B cell (primary cell): Measurements from ENCODE around the gene WNT3A. TPM values are rescaled to one million over a fixed set of nuclear protein-coding genes. Genes with fewer than 3 reads are reported as not detected.

Experiments used
- ATAC-seq: fragments of 200-7000 bp; cut with Tn5 transposase; one replicate; pipeline ENCODE4 v1.10.0; 2021; ENCODE audit warnings: low read depth, mild to moderate bottlenecking, moderate number of reproducible peaks, moderate library complexity
- CTCF ChIA-PET: fragments of 350-600 bp; sonication (Branson Sonifier 250); formaldehyde crosslinking; loops from one replicate; lab custom pipeline; 2021; ENCODE audit warnings: antibody characterized with exemption, inconsistent platforms; lab: Charles Lee
- POLR2A ChIA-PET: fragments of 350-600 bp; sonication (Branson Sonifier 250); formaldehyde crosslinking; loops from one replicate; lab custom pipeline; 2021; ENCODE audit warnings: antibody characterized with exemption; lab: Charles Lee
- DNase-seq: peaks from one replicate; pipeline ENCODE4 v3.0.0; 2013
- H2AFZ ChIP-seq: 2 replicates; pipeline ENCODE4 v1.6.1; 2012; ENCODE audit warnings: mild to moderate bottlenecking, low read depth, low read length; ENCODE audit not compliant: insufficient read depth, poor library complexity, severe bottlenecking
- H3K27ac ChIP-seq, 2 donors: 1 replicate in 1 of 2; 2 replicates in 1 of 2; pipeline ENCODE4 v1.5.1; 2012 to 2013; ENCODE audit warnings: low read length in 2 of 2, mild to moderate bottlenecking in 2 of 2, moderate library complexity in 1 of 2
- H3K27me3 ChIP-seq, 4 experiments: fragments of 200-600 bp in 1 of 4; sonication (generic) in 1 of 4; replicated peaks in 1 of 4; 1 replicate in 2 of 4; 2 replicates in 2 of 4; pipeline versions ENCODE4 v1.6.1 to v1.7.0; 2013 to 2016; ENCODE audit warnings: low read length in 3 of 4, mild to moderate bottlenecking in 2 of 4, mixed read lengths in 1 of 4, moderate library complexity in 1 of 4; ENCODE audit not compliant: insufficient read depth in 4 of 4, control insufficient read depth in 3 of 4; ENCODE audit errors: control extremely low read depth in 1 of 4
- H3K36me3 ChIP-seq, 2 experiments: replicated peaks in 1 of 2; 1 replicate in 1 of 2; 2 replicates in 1 of 2; pipeline versions ENCODE4 v1.6.1 to v1.7.1; 2013; ENCODE audit warnings: low read length in 1 of 2; ENCODE audit not compliant: insufficient read depth in 2 of 2, control insufficient read depth in 1 of 2; ENCODE audit errors: control extremely low read depth in 1 of 2, extremely low read depth in 1 of 2
- H3K4me1 ChIP-seq, 2 donors: fragments of 200-600 bp in 1 of 2; sonication (generic) in 1 of 2; 1 replicate in 1 of 2; 2 replicates in 1 of 2; pipeline versions ENCODE4 v1.5.1 to v1.6.1; 2013 to 2017; ENCODE audit warnings: low read length in 2 of 2; ENCODE audit not compliant: control insufficient read depth in 2 of 2, insufficient read depth in 2 of 2
- H3K4me2 ChIP-seq: replicated peaks from 2 replicates; pipeline ENCODE3; 2012; ENCODE audit warnings: mild to moderate bottlenecking, low read depth, low read length; ENCODE audit not compliant: poor library complexity, severe bottlenecking
- H3K4me3 ChIP-seq, 5 experiments: fragments of 200-600 bp in 1 of 5; sonication (generic) in 1 of 5; 1 replicate in 3 of 5; 2 replicates in 2 of 5; pipeline versions ENCODE4 v1.5.1 to v1.7.0; 2011 to 2016; ENCODE audit warnings: low read length in 4 of 5, mild to moderate bottlenecking in 4 of 5, low read depth in 2 of 5, control low read depth in 1 of 5, moderate library complexity in 1 of 5; ENCODE audit not compliant: insufficient read depth in 1 of 5; ENCODE audit errors: control extremely low read depth in 1 of 5, extremely low read depth in 1 of 5
- H3K79me2 ChIP-seq: fragments of 200-600 bp; sonication (generic); one replicate; pipeline ENCODE4 v1.6.0; 2016; ENCODE audit warnings: low read length; ENCODE audit not compliant: control insufficient read depth, insufficient read depth
- H3K9ac ChIP-seq: fragments of 200-600 bp; sonication (generic); 2 replicates; pipeline ENCODE4 v1.6.1; 2017; ENCODE audit warnings: mild to moderate bottlenecking, low read length, moderate library complexity
- H3K9me3 ChIP-seq, 3 donors: one replicate each; pipeline versions ENCODE4 v1.6.1 to v1.7.1; 2013; ENCODE audit warnings: low read length in 2 of 3; ENCODE audit not compliant: control insufficient read depth in 2 of 3, insufficient read depth in 1 of 3; ENCODE audit errors: control extremely low read depth in 1 of 3
- H4K20me1 ChIP-seq: 2 replicates; pipeline ENCODE4 v1.6.0; 2012; ENCODE audit warnings: mild to moderate bottlenecking, low read length; ENCODE audit not compliant: insufficient read depth, control insufficient read depth, poor library complexity, severe bottlenecking
- H3K27ac Mint-ChIP-seq: one replicate; pipeline ENCODE4 v1.8.0; 2021; ENCODE audit warnings: mixed read lengths
- H3K27me3 Mint-ChIP-seq: one replicate; pipeline ENCODE4 v1.8.0; 2021; ENCODE audit warnings: mixed read lengths
- H3K4me1 Mint-ChIP-seq: one replicate; pipeline ENCODE4 v1.8.0; 2021; ENCODE audit warnings: mixed read lengths
- H3K4me3 Mint-ChIP-seq: one replicate; pipeline ENCODE4 v1.8.0; 2021; ENCODE audit warnings: mixed read lengths
- H3K9me3 Mint-ChIP-seq: one replicate; pipeline ENCODE4 v1.8.0; 2022; ENCODE audit warnings: mixed read lengths; ENCODE audit not compliant: insufficient read depth
- EZH2 ChIP-seq: IDR thresholded peaks from 2 replicates; pipeline ENCODE4 v1.6.1; 2012; ENCODE audit warnings: borderline replicate concordance, low read depth, mild to moderate bottlenecking, moderate library complexity, low read length; ENCODE audit not compliant: insufficient read depth, poor library complexity, severe bottlenecking
- WGBS: methylation state at CpG from one replicate; pipeline ENCODE4 v1.1.5; 2013; ENCODE audit warnings: missing lambda C conversion rate; ENCODE audit not compliant: insufficient coverage; 5-methylcytosine and 5-hydroxymethylcytosine counted together
- intact Hi-C: fragments of 100-400 bp; cut with micrococcal nuclease; formaldehyde crosslinking; loops from one replicate; pipeline ENCODE4 v1.10.0; 2022
- polyA plus RNA-seq: library from polyadenylated mRNA; depleted of rRNA; stranded (reverse); fragments of >200 nt; gene quantifications from 2 replicates; pipeline ENCODE4 v1.2.3, GENCODE V29; 2012
- total RNA-seq, 2 donors: library from RNA; stranded (reverse); fragments of 120-200 nt in 1 of 2; gene quantifications; 1 replicate in 1 of 2; 2 replicates in 1 of 2; pipeline versions ENCODE4 v1.2.3 to v1.2.4, GENCODE V29; 2013 to 2022
- TF ChIP-seq, protein P1 (sequence below): fragments of 200-600 bp; IDR thresholded peaks from one replicate; pipeline ENCODE4 v1.8.0; 2022; ENCODE audit warnings: antibody characterized with exemption, mild to moderate bottlenecking

Gene WNT3A
- total and polyA plus RNA-seq, 2 donors (not counting 1 experiment from before 2014, with no cell fraction given), result 0.03 TPM; not detected in 1

DNA sequence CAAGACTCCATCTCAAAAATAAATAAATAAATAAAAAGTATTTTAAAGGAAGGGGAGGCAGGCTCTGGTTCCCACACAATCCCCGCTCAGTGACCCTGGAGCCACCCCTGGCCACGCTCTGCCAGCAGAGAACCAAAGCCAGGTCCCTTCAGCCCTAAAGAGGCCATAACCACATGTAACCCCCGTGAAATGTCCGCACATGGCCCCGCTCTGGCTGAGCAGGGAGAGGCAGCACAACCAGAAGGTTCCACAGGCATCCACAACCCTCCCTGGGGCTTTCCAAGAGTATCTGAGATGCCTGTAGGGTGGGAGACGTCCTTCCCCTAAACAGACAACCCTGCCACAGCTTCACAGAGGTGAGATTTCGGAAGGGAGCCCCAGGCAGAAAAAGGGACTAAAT lies 74.3 kb downstream of the WNT3A start:
- Histone ChIP-seq H3K27ac (no peak overlapping the region), H3K4me2 (peak overlapping the region; percentile 98), H3K9me3 (no peaks in the 10 kb centered on the region), H3K36me3 (no peaks in the 10 kb centered on the region), H2AFZ (no peak overlapping the region), H3K9ac (peak overlapping the region; percentile 93), H3K4me3 (peak overlapping the region in 2 of 5 experiments; percentile 91 to 97), H3K27me3 (no peaks in the 10 kb centered on the region), H3K4me1 (peaks cover 33 to 39% of the 10 kb centered on the region in 2 donors), H3K79me2 (peaks cover 64% of the 10 kb centered on the region), H4K20me1 (peaks cover 40% of the 10 kb centered on the region)
- intact Hi-C loops, result no loop called here
- H3K27me3 Mint-ChIP-seq, result no peaks in the 10 kb centered on the region
- H3K4me3 Mint-ChIP-seq, result peak overlapping the region; percentile 84
- TF ChIP-seq, protein P1, sequence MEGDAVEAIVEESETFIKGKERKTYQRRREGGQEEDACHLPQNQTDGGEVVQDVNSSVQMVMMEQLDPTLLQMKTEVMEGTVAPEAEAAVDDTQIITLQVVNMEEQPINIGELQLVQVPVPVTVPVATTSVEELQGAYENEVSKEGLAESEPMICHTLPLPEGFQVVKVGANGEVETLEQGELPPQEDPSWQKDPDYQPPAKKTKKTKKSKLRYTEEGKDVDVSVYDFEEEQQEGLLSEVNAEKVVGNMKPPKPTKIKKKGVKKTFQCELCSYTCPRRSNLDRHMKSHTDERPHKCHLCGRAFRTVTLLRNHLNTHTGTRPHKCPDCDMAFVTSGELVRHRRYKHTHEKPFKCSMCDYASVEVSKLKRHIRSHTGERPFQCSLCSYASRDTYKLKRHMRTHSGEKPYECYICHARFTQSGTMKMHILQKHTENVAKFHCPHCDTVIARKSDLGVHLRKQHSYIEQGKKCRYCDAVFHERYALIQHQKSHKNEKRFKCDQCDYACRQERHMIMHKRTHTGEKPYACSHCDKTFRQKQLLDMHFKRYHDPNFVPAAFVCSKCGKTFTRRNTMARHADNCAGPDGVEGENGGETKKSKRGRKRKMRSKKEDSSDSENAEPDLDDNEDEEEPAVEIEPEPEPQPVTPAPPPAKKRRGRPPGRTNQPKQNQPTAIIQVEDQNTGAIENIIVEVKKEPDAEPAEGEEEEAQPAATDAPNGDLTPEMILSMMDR, result no peak
- TF ChIP-seq EZH2, result no peak
- WGBS, result 100% methylated on average over 1 of the region's 7 CpGs
- peaks cover 39% of the 10 kb centered on the region for H3K4me1 Mint-ChIP-seq
- ATAC-seq (no peak), DNase-seq (no peak)
- ChIA-PET POLR2A (interaction anchor here (1.6 kb wide), 1 partner anchor 24 kb away, joined by 5 read pairs; no protein-coding TSS in a partner anchor), CTCF (no interaction called here)
- peak overlapping the region; percentile 59 for H3K27ac Mint-ChIP-seq
- no peaks in the 10 kb centered on the region for H3K9me3 Mint-ChIP-seq

DNA sequence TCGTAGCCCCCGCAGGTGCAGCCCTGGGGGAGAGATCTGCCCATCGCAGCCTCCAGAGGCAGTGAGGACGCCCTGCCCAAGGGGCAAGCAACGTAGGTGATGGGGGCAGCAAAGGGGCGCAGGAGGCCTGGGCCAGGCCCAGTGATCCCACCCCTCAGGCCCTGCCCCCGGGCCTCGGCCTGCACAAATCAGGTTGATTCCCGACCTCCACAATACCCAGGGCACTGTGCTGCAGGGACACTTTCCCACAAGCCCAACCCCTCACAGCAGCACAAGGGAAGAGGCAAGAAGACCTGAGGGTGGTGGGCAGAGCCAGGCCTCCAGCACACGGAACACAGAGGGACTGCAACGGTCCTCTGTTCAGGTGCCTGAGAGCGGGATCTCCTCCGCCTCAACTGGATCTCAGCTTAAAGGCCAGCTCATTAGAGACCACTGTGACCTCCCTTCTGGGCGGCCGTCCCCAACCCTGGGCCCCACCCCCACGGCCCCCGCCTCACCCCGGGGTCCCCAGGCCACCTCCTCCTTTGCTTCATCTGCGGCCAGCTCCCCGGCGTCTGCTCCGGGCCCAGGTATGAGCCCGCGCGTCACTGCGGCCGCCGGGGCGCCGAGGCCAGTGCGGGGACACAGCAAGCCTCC lies 74.9 kb downstream of the WNT3A start:
- 15% methylated on average over 27 of the region's 31 CpGs for WGBS
- TF ChIP-seq, protein P1, result no peak
- TF ChIP-seq EZH2, result no peak
- peak overlapping the region; percentile 89 for H3K27ac Mint-ChIP-seq
- Histone ChIP-seq H3K9ac (peak overlapping the region; percentile 93), H3K9me3 (no peaks in the 10 kb centered on the region), H3K4me3 (peak overlapping the region; percentile 40 to 97 (median 91)), H3K27ac (peak overlapping the region; percentile 56 to 96), H3K4me2 (peak overlapping the region; percentile 98), H3K36me3 (no peaks in the 10 kb centered on the region), H3K4me1 (peaks cover 37 to 44% of the 10 kb centered on the region in 2 donors), H3K27me3 (no peaks in the 10 kb centered on the region), H3K79me2 (peaks cover 69% of the 10 kb centered on the region), H4K20me1 (peaks cover 45% of the 10 kb centered on the region), H2AFZ (peak overlapping the region; percentile 98)
- no peaks in the 10 kb centered on the region for H3K27me3 Mint-ChIP-seq
- peak overlapping the region; percentile 84 for H3K4me3 Mint-ChIP-seq
- H3K4me1 Mint-ChIP-seq, result peaks cover 43% of the 10 kb centered on the region
- ChIA-PET POLR2A (interaction anchor here (0.9 to 2.6 kb wide), 7 partner anchors 20 to 405 kb away, joined by 3 to 6 read pairs (median 4); partner anchors contain the start of genes IBA57, MRPL55 and RNF187), CTCF (interaction anchor here (1.0 to 1.6 kb wide), 2 partner anchors 28 to 57 kb away, joined by 3 to 5 read pairs; partner anchors contain the start of gene MRPL55)
- no peaks in the 10 kb centered on the region for H3K9me3 Mint-ChIP-seq
- intact Hi-C loops, result loop anchor here (1.0 to 2.0 kb wide), 6 partner anchors 21 to 405 kb away; partner anchors contain the start of genes GUK1, JMJD4, MRPL55 and SNAP47
- DNase-seq (peak; percentile 42), ATAC-seq (no peak)
